H9 (cell line): ENCODE results near the gene FRMD1. TPM values are rescaled to one million over a fixed set of nuclear protein-coding genes. Genes with fewer than 3 reads are reported as not detected.

ENCODE experiments used
- DNase-seq: peaks from one replicate; pipeline ENCODE4 v3.0.0-alpha.2; 2017
- H2AFZ ChIP-seq: one replicate; pipeline ENCODE4 v1.6.1; 2013; ENCODE audit warnings: mild to moderate bottlenecking, low read length, control low read depth, moderate library complexity
- H2AK5ac ChIP-seq: 2 replicates; pipeline ENCODE4 v1.6.1; 2013; ENCODE audit warnings: low read length, control low read depth, mixed read lengths; ENCODE audit not compliant: insufficient read length
- H2BK120ac ChIP-seq: one replicate; pipeline ENCODE4 v1.6.1; 2013; ENCODE audit warnings: low read depth, mild to moderate bottlenecking, low read length, control low read depth, inconsistent platforms; ENCODE audit not compliant: poor library complexity, severe bottlenecking
- H2BK12ac ChIP-seq: 2 replicates; pipeline ENCODE4 v1.6.1; 2013; ENCODE audit warnings: low read length, control low read depth, mixed read lengths, low read depth; ENCODE audit not compliant: insufficient read length
- H2BK15ac ChIP-seq: 2 replicates; pipeline ENCODE4 v1.6.1; 2013; ENCODE audit warnings: low read depth, low read length, control low read depth
- H2BK20ac ChIP-seq: one replicate; pipeline ENCODE4 v1.6.1; 2013; ENCODE audit warnings: low read depth, mild to moderate bottlenecking, low read length, control low read depth, inconsistent platforms; ENCODE audit not compliant: poor library complexity, severe bottlenecking
- H2BK5ac ChIP-seq: 2 replicates; pipeline ENCODE4 v1.6.1; 2013; ENCODE audit warnings: low read length, control low read depth, mixed read lengths; ENCODE audit not compliant: insufficient read length
- H3K14ac ChIP-seq: 2 replicates; pipeline ENCODE4 v1.6.1; 2013; ENCODE audit warnings: low read length, control low read depth; ENCODE audit not compliant: insufficient read depth
- H3K18ac ChIP-seq: 2 replicates; pipeline ENCODE4 v1.6.1; 2013; ENCODE audit warnings: low read depth, mild to moderate bottlenecking, mixed read lengths, low read length, control low read depth; ENCODE audit not compliant: insufficient read length
- H3K23ac ChIP-seq: 2 replicates; pipeline ENCODE4 v1.6.1; 2013; ENCODE audit warnings: low read length, control low read depth, mixed read lengths, low read depth; ENCODE audit not compliant: insufficient read length
- H3K23me2 ChIP-seq: 2 replicates; pipeline ENCODE4 v1.6.1; 2013; ENCODE audit warnings: low read depth, mild to moderate bottlenecking, mixed read lengths, low read length, control low read depth; ENCODE audit not compliant: insufficient read length, poor library complexity, severe bottlenecking
- H3K27ac ChIP-seq: 2 replicates; pipeline ENCODE4 v1.5.1; 2013; ENCODE audit warnings: low read length, control low read depth, mixed read lengths, low read depth; ENCODE audit not compliant: insufficient read length
- H3K27me3 ChIP-seq: 2 replicates; pipeline ENCODE4 v1.6.1; 2013; ENCODE audit warnings: low read length, control low read depth, inconsistent platforms; ENCODE audit not compliant: insufficient read depth
- H3K4ac ChIP-seq: 2 replicates; pipeline ENCODE4 v1.6.1; 2013; ENCODE audit warnings: low read depth, mild to moderate bottlenecking, control low read depth, inconsistent platforms, low read length, moderate library complexity
- H3K4me1 ChIP-seq: 2 replicates; pipeline ENCODE4 v1.6.1; 2013; ENCODE audit warnings: low read length, control low read depth, inconsistent platforms; ENCODE audit not compliant: insufficient read depth
- H3K4me2 ChIP-seq: 2 replicates; pipeline ENCODE4 v1.6.1; 2013; ENCODE audit warnings: low read length, control low read depth, mixed read lengths; ENCODE audit not compliant: insufficient read length, insufficient read depth
- H3K56ac ChIP-seq: 2 replicates; pipeline ENCODE4 v1.6.1; 2013; ENCODE audit warnings: low read depth, mild to moderate bottlenecking, mixed read lengths, low read length, control low read depth; ENCODE audit not compliant: insufficient read length
- H3K79me1 ChIP-seq: 2 replicates; pipeline ENCODE4 v1.6.1; 2013; ENCODE audit warnings: low read depth, mild to moderate bottlenecking, moderate library complexity, low read length, control low read depth, inconsistent platforms; ENCODE audit not compliant: insufficient read depth, poor library complexity, severe bottlenecking
- H3K79me2 ChIP-seq: 2 replicates; pipeline ENCODE4 v1.6.1; 2013; ENCODE audit warnings: low read length, control low read depth, inconsistent platforms; ENCODE audit not compliant: insufficient read depth
- H3K9ac ChIP-seq: 2 replicates; pipeline ENCODE4 v1.6.1; 2013; ENCODE audit warnings: low read length, control low read depth, mixed read lengths; ENCODE audit not compliant: insufficient read length; ENCODE audit errors: extremely low read depth
- H3K9me3 ChIP-seq: one replicate; pipeline ENCODE4 v1.6.1; 2013; ENCODE audit warnings: low read depth, low read length, inconsistent platforms; ENCODE audit not compliant: control insufficient read depth
- H3T11ph ChIP-seq: one replicate; pipeline ENCODE4 v1.6.1; 2013; ENCODE audit warnings: mild to moderate bottlenecking, low read length, control low read depth, inconsistent platforms
- H4K20me1 ChIP-seq: one replicate; pipeline ENCODE4 v1.6.1; 2013; ENCODE audit not compliant: control insufficient read depth, insufficient read length, insufficient read depth
- H4K5ac ChIP-seq: 2 replicates; pipeline ENCODE4 v1.6.1; 2013; ENCODE audit warnings: low read depth, mild to moderate bottlenecking, mixed read lengths, low read length, control low read depth; ENCODE audit not compliant: insufficient read length
- H4K8ac ChIP-seq: replicated peaks from 2 replicates; pipeline ENCODE4 v1.6.1; 2013; ENCODE audit warnings: low read length, control low read depth, mixed read lengths, low read depth; ENCODE audit not compliant: insufficient read length
- H4K91ac ChIP-seq: 2 replicates; pipeline ENCODE4 v1.6.1; 2013; ENCODE audit warnings: low read depth, mild to moderate bottlenecking, moderate library complexity, mixed read lengths, low read length, control low read depth; ENCODE audit not compliant: insufficient read length
- H3K27ac Mint-ChIP-seq, 3 experiments: 2 replicates in 2 of 3; 3 replicates in 1 of 3; pipeline ENCODE4 v1.8.0; 2020 to 2021; ENCODE audit warnings: mixed read lengths in 3 of 3, mild to moderate bottlenecking in 1 of 3, moderate library complexity in 1 of 3
- H3K27me3 Mint-ChIP-seq: 2 replicates; pipeline ENCODE4 v1.8.0; 2021; ENCODE audit warnings: low read depth, mild to moderate bottlenecking, moderate library complexity, mixed read lengths
- H3K36me3 Mint-ChIP-seq, 3 experiments: 2 replicates in 2 of 3; 3 replicates in 1 of 3; pipeline ENCODE4 v1.8.0; 2020 to 2021; ENCODE audit warnings: low read depth in 3 of 3, mixed read lengths in 3 of 3; ENCODE audit not compliant: insufficient read depth in 1 of 3
- H3K4me1 Mint-ChIP-seq, 2 experiments: 2 replicates each; pipeline ENCODE4 v1.8.0; 2020; ENCODE audit warnings: mixed read lengths in 2 of 2
- H3K4me3 Mint-ChIP-seq, 2 experiments: 2 replicates in 1 of 2; 3 replicates in 1 of 2; pipeline ENCODE4 v1.8.0; 2020 to 2021; ENCODE audit warnings: mild to moderate bottlenecking in 2 of 2, mixed read lengths in 2 of 2, moderate library complexity in 1 of 2
- H3K9me3 Mint-ChIP-seq, 2 experiments: 2 replicates in 1 of 2; 3 replicates in 1 of 2; pipeline ENCODE4 v1.8.0; 2020; ENCODE audit warnings: mild to moderate bottlenecking in 2 of 2, mixed read lengths in 2 of 2, moderate library complexity in 1 of 2
- CTCF ChIP-seq: fragments of 200-600 bp; sonication (generic); conservative IDR thresholded peaks from 3 replicates; pipeline ENCODE4 v1.8.0; 2021; ENCODE audit warnings: antibody characterized with exemption, mild to moderate bottlenecking
- WGBS: extraction: QIAGEN DNeasy Blood & Tissue Kit; methylation state at CpG from one replicate; pipeline ENCODE4 v1.1.7; 2013; ENCODE audit warnings: missing lambda C conversion rate, low lambda C conversion rate, mixed read lengths; ENCODE audit not compliant: insufficient read length; ENCODE audit errors: extremely low coverage; 5-methylcytosine and 5-hydroxymethylcytosine counted together
- total RNA-seq: library from RNA; stranded (reverse); gene quantifications from 2 replicates; pipeline ENCODE4 v1.2.1, GENCODE V29; 2021

The FRMD1 gene
- total RNA-seq, 1 experiment from 2014 or later = not detected

DNA sequence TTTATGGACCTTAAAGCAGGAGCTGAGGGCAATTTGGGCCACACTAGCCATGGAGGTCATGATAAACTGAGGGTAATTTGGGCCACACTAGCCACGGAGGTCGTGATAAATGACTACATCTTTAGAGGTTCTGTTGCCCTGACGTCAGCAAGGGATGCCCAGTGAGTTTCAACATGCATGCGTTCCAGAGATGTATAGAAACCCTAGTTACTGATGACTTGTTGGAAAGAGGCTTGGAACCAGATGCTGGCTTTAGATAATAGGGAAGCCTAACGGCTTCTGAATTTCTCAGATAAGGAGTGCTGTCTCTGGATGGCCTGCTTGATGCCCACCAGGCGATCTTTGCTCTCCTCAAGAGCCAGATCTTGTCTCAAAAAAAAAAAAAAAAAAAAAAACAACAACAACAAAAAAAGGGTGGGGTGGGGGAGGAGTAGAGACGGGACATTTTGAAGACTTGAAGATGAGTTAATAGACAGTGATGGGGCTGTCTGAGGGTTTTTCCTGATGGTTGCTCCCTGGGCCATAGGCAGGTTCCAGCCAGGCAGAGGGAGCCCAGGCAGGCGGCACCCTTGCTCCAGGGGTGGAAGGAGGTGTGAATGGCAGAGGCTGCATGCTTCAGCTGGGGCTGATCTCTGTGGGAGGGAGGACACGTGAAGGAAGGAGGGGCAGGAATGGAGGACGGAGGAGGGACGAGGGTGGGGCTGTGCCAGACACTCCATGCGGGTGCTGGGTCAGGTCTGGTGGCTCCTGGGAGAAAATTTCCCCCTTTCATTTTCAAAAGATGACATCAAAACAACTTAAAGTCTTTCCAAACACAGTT lies 27.0 kb upstream of the FRMD1 start:
- no peak overlapping the region for H3K56ac ChIP-seq
- H3T11ph ChIP-seq = no peak overlapping the region
- H3K4me2 ChIP-seq = no peak overlapping the region
- no peak overlapping the region for H3K27ac ChIP-seq
- H3K79me1 ChIP-seq = no peaks in the 10 kb centered on the region
- H3K36me3 Mint-ChIP-seq = no peaks in the 10 kb centered on the region
- no peak for TF ChIP-seq CTCF
- no peak overlapping the region for H3K18ac ChIP-seq
- H3K79me2 ChIP-seq = no peaks in the 10 kb centered on the region
- peaks cover 5% of the 10 kb centered on the region for H3K27me3 Mint-ChIP-seq
- H3K9me3 ChIP-seq = no peaks in the 10 kb centered on the region
- H3K14ac ChIP-seq = no peak overlapping the region
- no peaks in the 10 kb centered on the region for H3K27me3 ChIP-seq
- H4K91ac ChIP-seq = no peak overlapping the region
- H3K9ac ChIP-seq = no peak overlapping the region
- no peak overlapping the region for H2AFZ ChIP-seq
- peaks cover 2% of the 10 kb centered on the region; the same call in 1 of the 2 replicates for H3K4me1 ChIP-seq
- no peaks in the 10 kb centered on the region for H3K9me3 Mint-ChIP-seq
- WGBS = no CpG with 5 or more reads among the region's 12 CpGs
- H2BK120ac ChIP-seq = no peak overlapping the region
- no peak overlapping the region for H4K8ac ChIP-seq
- no peak overlapping the region for H2BK12ac ChIP-seq
- H4K5ac ChIP-seq = no peak overlapping the region
- no peak overlapping the region for H3K4me3 Mint-ChIP-seq
- H2BK20ac ChIP-seq = no peak overlapping the region
- no peak overlapping the region for H3K23ac ChIP-seq
- H3K4me1 Mint-ChIP-seq = peaks cover 23 to 29% of the 10 kb centered on the region in 2 experiments
- DNase-seq = no peak
- H4K20me1 ChIP-seq = no peaks in the 10 kb centered on the region
- peak overlapping the region in 2 of 3 experiments; percentile 44 to 59; a peak in 3 of 7 replicates for H3K27ac Mint-ChIP-seq
- no peak overlapping the region for H3K4ac ChIP-seq
- no peak overlapping the region for H2BK5ac ChIP-seq
- no peaks in the 10 kb centered on the region for H3K23me2 ChIP-seq
- no peak overlapping the region for H2AK5ac ChIP-seq
- H2BK15ac ChIP-seq = no peak overlapping the region
